Stimulated activated CD8-positive, alpha-beta memory T cell treated with anti-CD3 and anti-CD28 coated beads, Interleukin-4, amount 100 ng/mL, for 24 hours (primary cell): ENCODE measurements around the gene SLC7A11.
"Not testable (repeated sequence)": the region's sequence is repeated elsewhere in the genome, so short reads cannot be mapped to it uniquely, and the experiment has no call there.

ENCODE experiments used
- DNase-seq: peaks from one replicate; pipeline ENCODE4 v3.0.0-alpha.2; 2020; ENCODE audit warnings: low read depth

The SLC7A11 gene

GRCh38 chr4:138242834-138243156 lies 646 bp upstream of the SLC7A11 start:
- no peak for DNase-seq

DNA sequence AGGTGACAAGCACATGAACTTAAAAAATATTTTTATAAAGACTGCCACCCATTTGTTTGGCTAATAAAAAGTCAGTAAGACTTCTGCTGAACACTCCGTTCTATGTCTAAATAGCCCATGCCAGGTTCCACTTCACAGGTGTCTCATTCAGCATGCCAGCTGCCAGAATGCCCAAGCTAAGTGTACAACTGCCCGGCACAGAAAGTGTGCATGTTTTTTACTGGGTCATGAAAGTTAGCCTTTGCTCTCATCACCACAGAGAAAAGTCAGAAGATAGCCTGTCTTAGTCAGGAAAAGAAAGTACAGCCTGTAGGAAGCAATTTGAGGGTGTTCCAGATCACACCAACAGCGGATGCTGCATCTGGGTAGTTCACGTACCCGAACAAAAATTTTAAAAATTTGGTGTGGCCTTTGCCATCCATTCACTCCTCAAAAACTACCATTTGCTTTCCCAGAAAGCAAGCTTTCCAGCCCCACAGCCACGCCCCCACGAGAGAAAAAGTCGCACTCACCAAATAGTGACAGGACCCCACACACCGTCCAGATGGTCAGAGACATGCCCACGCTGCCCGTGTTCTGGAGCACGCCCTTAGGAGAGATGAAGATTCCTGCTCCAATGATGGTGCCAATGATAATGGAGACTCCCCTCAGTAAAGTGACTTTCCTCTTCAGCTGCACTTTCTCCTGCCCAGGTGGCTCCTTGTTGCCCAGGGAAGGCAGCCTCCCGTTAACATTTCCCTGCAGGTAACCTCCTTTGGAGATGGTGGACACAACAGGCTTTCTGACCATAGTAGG lies 671 bp downstream of the SLC7A11 start:
- no peak for DNase-seq

DNA sequence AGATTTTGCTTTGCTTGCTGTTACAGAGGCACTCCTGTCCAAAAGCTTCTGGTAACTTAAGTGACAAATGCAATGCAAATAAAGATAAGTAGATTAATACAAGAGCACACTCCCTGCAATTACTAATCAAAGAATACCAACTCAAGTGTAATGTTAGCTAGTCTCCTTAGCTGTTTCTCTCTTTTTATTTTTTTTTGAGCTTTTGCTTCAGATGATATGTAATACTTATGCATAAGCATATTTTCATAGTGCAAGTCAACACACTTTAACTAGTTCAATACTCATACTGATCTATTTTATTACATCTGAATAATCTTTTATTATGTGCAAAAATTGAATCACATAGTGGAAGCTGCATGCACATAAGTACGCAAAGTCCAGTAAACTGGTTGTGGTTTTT lies 2.7 kb downstream of the SLC7A11 start:
- DNase-seq, result no peak

DNA sequence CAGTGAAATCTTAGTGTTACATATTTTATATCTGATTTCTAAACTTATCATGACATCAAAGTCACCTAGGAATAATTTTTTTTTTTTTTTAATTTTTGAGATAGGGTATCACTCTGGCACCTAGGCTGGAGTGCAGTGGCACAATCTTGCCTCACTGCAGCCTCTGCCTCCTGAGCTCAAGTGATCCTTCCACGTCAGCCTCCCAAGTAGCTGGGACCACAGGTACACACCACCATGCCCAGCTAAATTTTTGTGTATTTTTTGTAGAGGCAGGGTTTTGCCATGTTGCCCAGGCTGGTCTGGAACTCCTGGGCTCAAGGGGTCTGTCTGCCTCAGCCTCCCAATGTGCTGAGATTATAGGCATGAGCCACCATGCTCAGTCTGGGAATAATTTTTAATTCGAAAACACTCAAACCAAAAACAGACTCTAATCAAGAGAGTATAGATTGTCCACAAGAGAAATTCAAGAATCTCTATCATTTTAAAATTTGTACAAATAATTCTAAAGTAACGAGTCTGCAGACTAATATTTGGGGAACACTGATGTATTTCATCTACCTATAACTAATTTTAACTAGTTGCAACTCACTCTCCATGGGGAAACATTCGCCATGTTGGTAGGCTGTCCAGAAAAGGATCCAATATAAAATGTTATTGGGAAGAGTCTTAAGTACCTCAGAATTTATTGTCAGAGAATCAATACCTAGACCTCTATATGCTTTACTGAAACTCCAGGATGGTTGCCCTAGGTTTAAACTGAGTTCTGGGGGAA lies 3.4 kb downstream of the SLC7A11 start:
- DNase-seq, result no peak

DNA sequence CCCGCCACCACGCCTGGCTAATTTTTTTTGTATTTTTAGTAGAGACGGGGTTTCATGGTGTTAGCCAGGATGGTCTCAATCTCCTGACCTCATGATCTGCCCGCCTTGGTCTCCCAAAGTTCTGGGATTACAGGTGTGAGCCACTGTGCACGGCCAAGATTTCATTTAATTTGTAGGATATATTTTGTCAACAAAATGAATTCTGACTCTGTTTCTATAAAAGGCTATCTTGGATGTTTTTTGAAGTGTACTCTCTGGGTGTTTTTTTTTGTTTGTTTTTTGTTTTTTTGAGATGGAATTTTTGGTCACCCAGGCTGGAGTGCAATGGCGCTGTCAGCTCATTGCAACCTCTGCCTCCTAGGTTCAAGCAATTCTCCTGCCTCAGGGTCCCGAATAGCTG lies 5.0 kb downstream of the SLC7A11 start:
- DNase-seq, result not testable (repeated sequence)

DNA sequence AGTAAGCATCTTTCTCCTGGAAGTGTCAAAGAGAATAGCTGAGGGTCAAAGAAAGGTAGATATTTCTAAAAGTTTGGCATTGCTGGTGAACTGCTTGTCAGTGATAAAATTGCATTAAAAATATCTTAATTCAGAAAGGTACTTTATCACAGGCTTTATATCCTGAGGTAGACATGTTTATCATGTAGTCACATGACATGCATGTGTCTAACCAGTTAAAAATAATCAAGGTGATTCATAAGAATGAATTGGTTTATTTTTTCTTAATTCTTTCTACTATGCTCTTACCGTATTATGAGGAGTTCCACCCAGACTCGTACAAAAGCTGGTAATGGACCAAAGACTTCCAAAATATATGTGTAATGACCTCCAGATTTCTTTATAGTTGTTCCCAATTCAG lies 6.1 kb downstream of the SLC7A11 start:
- no peak for DNase-seq

DNA sequence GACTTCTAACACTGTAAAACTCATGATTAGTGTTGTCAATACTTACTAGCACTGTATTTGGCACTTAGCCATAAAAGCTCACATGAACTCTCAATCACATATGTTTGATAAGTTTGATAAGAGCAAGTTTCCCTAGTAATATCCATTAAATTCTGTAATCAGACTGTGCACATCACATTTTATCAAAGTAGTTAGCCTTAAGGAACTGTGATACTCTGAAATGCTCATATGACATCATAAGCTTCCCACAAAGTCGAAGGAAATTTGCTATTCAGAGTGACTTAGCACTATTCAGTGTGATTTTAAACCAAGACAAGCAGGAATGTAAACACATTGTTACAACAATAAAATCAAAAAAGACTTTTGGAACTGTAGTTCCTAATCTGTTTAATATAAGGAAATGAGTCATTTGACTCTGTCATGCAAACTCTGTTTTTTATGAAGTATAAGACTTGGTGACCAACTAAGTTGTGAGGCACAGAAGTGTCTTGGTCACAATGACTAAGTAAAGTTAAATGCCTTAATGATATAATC lies 6.7 kb downstream of the SLC7A11 start:
- DNase-seq, result no peak

DNA sequence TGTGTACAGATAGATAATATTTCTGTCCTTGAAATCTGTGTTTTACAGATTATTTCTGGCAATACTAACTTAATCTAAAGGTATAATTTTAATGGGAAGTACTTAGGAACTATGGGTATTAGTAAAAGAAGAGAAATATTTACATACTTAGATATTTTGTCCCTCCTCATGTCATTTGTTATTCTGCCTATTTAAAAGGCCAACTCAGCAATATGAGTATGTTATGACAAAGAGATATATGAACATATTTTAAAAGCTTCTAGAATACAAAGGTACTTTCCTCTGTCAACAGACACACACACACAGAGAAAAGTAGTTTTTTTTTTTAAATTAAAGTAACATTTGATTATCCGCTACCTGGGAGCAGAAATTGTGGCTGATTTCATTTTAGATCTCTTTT lies 7.9 kb downstream of the SLC7A11 start:
- no peak for DNase-seq

DNA sequence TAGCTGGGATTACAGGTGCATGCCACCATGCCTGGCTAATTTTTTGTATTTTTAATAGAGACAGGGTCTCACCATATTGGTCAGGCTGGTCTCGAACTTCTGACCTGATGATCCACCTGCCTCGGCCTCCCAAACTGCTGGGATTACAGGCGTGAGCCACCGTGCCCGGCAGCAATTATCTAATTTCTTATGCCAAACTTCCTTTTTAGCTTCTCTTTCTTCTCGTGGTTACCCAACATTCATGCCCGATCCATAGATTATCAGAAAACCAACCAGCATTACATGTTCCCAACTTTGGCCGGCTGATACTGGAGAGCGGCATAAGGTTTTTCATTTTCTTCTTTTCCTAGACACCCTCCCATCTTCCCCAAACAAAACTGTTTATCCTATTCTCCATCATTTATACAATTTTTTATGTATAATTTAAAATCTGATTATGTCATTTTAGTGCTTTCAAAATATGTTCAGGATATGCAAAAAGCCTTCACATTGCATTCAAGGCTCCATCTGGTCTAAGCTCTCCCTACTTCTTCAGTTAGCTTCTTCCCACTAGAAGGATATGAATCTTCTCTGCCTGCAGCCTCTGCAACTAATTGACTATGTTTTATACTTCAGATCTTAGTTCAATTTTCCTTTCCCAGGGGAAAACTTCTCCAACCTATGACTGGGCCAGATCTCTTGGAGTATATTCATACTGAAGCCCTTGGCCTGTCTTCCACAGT lies 8.7 kb downstream of the SLC7A11 start:
- DNase-seq, result no peak

- no peak for DNase-seq
These were observed 9.8 kb downstream of the SLC7A11 start for GRCh38 chr4:138232364-138232763.

DNA sequence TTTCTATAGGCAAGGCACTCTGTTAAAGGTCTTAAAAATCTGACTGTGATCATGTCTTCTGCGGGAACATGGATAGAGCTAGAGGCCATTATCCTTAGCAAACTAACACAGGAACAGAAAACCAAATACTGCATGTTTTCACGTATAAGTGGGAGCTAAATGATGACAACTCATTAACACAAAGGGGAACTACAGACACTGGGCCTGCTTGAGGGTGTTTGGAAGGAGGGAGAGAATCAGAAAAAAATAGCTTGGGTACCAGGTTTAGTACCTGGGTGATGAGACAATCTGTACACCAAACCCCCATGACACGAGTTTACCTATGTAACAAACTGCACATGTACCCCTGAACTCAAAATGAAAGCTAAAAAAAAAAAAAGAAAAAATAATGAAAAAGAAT lies 12.1 kb downstream of the SLC7A11 start:
- DNase-seq, result no peak

DNA sequence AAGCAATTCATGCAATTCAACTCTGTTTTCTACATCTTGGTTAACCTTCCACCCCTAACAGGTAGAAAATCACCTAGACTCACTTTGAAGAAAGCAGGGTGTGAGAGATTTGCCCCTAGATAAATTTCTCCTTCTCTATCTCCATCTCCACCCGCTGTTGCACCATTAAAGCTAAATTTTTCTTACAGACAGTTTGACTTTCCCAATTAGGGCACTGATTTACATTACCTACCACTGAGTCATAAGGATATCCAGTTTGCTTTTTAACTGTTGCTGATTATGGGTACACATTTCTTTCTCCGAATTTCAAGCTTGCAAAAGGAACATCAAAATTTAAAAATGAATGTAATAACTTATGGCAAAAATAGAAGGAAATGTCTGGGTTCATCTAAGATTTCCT lies 13.0 kb downstream of the SLC7A11 start:
- no peak for DNase-seq

- no peak for DNase-seq
These were observed 15.8 kb downstream of the SLC7A11 start for GRCh38 chr4:138226351-138226750.

DNA sequence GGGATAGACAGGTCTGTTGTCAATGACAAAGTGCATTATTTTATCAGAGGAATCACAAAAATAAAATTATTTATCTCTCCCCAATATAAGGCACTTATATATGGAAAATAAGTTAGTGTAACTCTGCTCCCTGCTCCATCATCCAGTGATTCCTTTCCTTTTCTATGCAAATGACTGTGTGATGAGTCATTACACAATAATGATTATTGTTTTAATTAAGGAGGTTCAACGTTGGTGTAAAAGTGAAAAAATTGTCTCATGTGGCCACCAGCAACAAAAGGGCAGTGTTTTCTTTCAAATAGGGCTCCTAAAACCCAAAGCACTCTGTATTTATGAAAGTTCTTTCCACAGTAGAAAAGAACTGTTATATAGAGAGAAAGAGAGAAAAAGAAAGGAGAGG lies 16.7 kb downstream of the SLC7A11 start:
- no peak for DNase-seq

- no peak for DNase-seq
These were observed 17.5 kb downstream of the SLC7A11 start for GRCh38 chr4:138224614-138225013.

DNA sequence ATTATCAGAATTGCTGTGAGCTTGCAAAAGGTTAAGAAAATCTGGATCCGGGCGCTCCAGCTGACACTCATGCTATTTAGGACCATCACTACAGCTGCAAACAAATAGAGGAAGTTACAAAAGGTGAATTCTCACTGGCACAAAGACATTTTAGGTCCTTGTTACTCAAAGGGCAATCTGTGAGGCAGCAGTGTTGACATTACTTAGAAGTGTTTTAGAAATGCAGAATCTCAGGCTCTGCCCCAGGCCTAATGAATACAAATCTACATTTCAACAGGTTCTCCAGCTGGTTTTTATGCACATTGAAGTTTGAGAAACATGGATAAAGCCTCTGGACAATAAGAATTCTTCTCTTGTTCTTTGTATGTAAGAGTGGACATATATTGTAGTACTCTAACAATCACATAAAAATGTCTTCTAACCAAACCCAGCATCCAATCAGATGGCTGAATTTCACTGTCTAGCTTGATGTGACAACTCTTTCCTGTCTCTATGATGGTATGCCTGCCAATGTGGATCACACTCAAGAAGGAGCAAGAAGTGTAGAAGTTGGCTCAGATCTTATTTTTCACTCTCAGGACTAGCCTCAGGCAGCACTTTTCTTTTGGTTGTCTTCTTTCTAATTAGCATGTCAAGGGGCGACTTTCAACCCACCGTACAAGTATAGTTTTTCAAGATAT lies 18.8 kb downstream of the SLC7A11 start:
- DNase-seq, result no peak

GRCh38 chr4:138222046-138222445 lies 20.1 kb downstream of the SLC7A11 start:
- no peak for DNase-seq

DNA sequence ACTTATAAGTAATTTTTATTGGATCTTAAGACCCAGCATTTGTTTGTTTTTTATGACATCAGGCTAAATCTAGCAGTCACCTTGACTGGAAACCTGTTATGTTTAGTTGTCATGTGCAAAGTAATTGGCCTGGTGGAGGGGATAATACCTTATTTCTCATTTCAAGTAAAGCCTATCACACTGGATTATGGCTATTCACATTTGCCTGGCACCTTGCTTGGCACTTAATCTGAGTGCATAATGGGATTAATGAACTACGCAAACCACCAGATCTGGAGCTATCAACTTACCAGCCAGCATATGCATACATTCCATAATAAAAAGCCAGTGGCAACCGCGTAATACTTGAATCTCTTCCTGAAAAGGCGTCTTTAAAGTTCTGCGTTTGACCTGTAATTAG lies 23.2 kb downstream of the SLC7A11 start:
- no peak for DNase-seq

- DNase-seq, result no peak
These were observed 24.6 kb downstream of the SLC7A11 start for GRCh38 chr4:138217567-138217966.

- DNase-seq, result no peak
These were observed 25.8 kb downstream of the SLC7A11 start for GRCh38 chr4:138216272-138216867.

DNA sequence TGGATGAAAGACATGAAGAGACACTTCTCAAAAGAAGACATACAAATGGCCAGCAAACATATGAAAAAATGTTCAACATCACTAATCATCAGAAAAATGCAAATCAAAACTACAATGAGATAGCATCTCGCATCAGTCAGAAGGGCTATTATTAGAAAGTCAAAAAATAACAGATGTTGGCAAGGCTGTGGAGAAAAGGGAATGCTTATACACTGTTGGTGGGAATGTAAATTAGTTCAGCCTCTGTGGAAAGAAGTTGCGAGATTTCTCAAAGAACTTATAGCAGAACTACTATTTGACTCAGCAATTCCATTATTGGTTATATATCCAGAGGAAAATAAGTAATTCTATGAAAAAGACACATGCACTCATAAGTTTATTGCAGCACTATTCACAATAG lies 31.6 kb downstream of the SLC7A11 start:
- DNase-seq, result not testable (repeated sequence)

DNA sequence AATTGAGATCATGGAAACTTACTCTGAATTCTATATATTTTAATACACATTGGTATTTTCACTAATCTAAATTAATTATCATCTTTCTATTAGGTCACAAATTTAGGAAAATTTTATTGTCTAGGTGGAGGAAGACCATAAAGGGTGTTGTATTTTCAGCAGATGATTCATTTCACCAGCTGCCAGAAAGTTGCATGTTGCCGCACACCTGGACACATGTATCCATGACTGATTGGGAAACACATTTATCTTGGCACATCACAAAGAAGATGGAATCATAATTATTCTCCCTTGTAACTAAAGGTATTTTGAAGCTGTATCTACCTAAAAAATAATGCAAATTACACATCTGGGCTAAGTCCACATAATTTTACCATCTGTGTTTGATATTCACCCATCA lies 33.1 kb downstream of the SLC7A11 start:
- no peak for DNase-seq
